Osteocyte (in vitro differentiated cells): ENCODE data around the gene AGO4. TPM values are rescaled to one million over a fixed set of nuclear protein-coding genes. Genes with fewer than 3 reads are reported as not detected.
A peak's percentile ranks its signal among the peaks of the same experiment; 100 is the strongest.
"Not testable (repeated sequence)": the region's sequence is repeated elsewhere in the genome, so short reads cannot be mapped to it uniquely, and the experiment has no call there.

Experiments
- DNase-seq: peaks from one replicate; pipeline ENCODE4 v3.0.0; 2021; ENCODE audit warnings: mixed read lengths; ENCODE audit not compliant: unreplicated experiment; ENCODE audit errors: extremely low spot score
- H3K27ac Mint-ChIP-seq: one replicate; pipeline ENCODE4 v1.8.0; 2021; ENCODE audit warnings: mild to moderate bottlenecking, mixed read lengths; ENCODE audit not compliant: unreplicated experiment
- H3K27me3 Mint-ChIP-seq: one replicate; pipeline ENCODE4 v1.8.0; 2021; ENCODE audit warnings: mixed read lengths; ENCODE audit not compliant: unreplicated experiment
- H3K36me3 Mint-ChIP-seq: one replicate; pipeline ENCODE4 v1.8.0; 2021; ENCODE audit warnings: mixed read lengths; ENCODE audit not compliant: unreplicated experiment
- H3K4me1 Mint-ChIP-seq: one replicate; pipeline ENCODE4 v1.8.0; 2021; ENCODE audit warnings: mixed read lengths; ENCODE audit not compliant: unreplicated experiment
- H3K4me3 Mint-ChIP-seq: one replicate; pipeline ENCODE4 v1.8.0; 2021; ENCODE audit warnings: mild to moderate bottlenecking, moderate library complexity, mixed read lengths; ENCODE audit not compliant: unreplicated experiment
- H3K9me3 Mint-ChIP-seq: one replicate; pipeline ENCODE4 v1.8.0; 2021; ENCODE audit warnings: mixed read lengths; ENCODE audit not compliant: unreplicated experiment
- CTCF ChIP-seq: fragments of 200-600 bp; sonication (generic); IDR thresholded peaks from 2 replicates; pipeline ENCODE4 v1.5.0; 2021; ENCODE audit warnings: antibody characterized with exemption, mild to moderate bottlenecking, moderate library complexity
- total RNA-seq: library from RNA; stranded (reverse); gene quantifications from 2 replicates; pipeline ENCODE4 v1.2.1, GENCODE V29; 2021

AGO4 gene
- total RNA-seq, 1 donor from 2014 or later, result 10.1 TPM

GRCh38 chr1:35885961-35886558 is 78.2 kb downstream of the AGO4 start:
- no peak for TF ChIP-seq CTCF
- H3K27me3 Mint-ChIP-seq, result no peaks in the 10 kb centered on the region
- H3K4me1 Mint-ChIP-seq, result peaks cover 39% of the 10 kb centered on the region
- H3K4me3 Mint-ChIP-seq, result peak overlapping the region; percentile 30
- H3K9me3 Mint-ChIP-seq, result no peaks in the 10 kb centered on the region
- no peak for DNase-seq
- H3K27ac Mint-ChIP-seq, result peak overlapping the region; percentile 27
- peaks cover 12% of the 10 kb centered on the region for H3K36me3 Mint-ChIP-seq

- Mint-ChIP-seq H3K4me1 (peaks cover 39% of the 10 kb centered on the region), H3K4me3 (no peak overlapping the region), H3K36me3 (peaks cover 13% of the 10 kb centered on the region), H3K27me3 (no peaks in the 10 kb centered on the region), H3K27ac (no peak overlapping the region), H3K9me3 (no peaks in the 10 kb centered on the region)
- no peak for DNase-seq
- TF ChIP-seq CTCF, result no peak
These were observed 79.0 kb downstream of the AGO4 start for GRCh38 chr1:35886577-35887431.

GRCh38 chr1:35887508-35887907 is 79.7 kb downstream of the AGO4 start:
- no peak for TF ChIP-seq CTCF
- Mint-ChIP-seq H3K4me3 (no peak overlapping the region), H3K36me3 (peaks cover 19% of the 10 kb centered on the region), H3K27me3 (no peaks in the 10 kb centered on the region), H3K9me3 (no peaks in the 10 kb centered on the region), H3K4me1 (peaks cover 35% of the 10 kb centered on the region), H3K27ac (no peak overlapping the region)
- DNase-seq, result no peak

GRCh38 chr1:35888255-35888654 is 80.4 kb downstream of the AGO4 start:
- peaks cover 33% of the 10 kb centered on the region for H3K4me1 Mint-ChIP-seq
- no peaks in the 10 kb centered on the region for H3K9me3 Mint-ChIP-seq
- no peak overlapping the region for H3K27ac Mint-ChIP-seq
- no peaks in the 10 kb centered on the region for H3K27me3 Mint-ChIP-seq
- DNase-seq, result no peak
- peaks cover 21% of the 10 kb centered on the region for H3K36me3 Mint-ChIP-seq
- TF ChIP-seq CTCF, result no peak
- H3K4me3 Mint-ChIP-seq, result no peak overlapping the region

GRCh38 chr1:35888981-35889380 is 81.2 kb downstream of the AGO4 start:
- H3K4me1 Mint-ChIP-seq, result peaks cover 32% of the 10 kb centered on the region
- H3K27ac Mint-ChIP-seq, H3K4me3 Mint-ChIP-seq, DNase-seq, H3K9me3 Mint-ChIP-seq, H3K27me3 Mint-ChIP-seq: not testable (repeated sequence)
- peaks cover 24% of the 10 kb centered on the region for H3K36me3 Mint-ChIP-seq
